Neural cell (in vitro differentiated cells): Measurements from ENCODE around the gene SRPK1.

Source experiments
- EP300 ChIP-seq: fragments of 450-650 bp; conservative IDR thresholded peaks from 2 replicates; pipeline ENCODE4 v1.6.1; 2014; ENCODE audit warnings: antibody characterized with exemption, mild to moderate bottlenecking, moderate library complexity; ENCODE audit not compliant: poor library complexity, severe bottlenecking
- EZH2 ChIP-seq: fragments of 200-600, 300-800 bp; shearing (Covaris generic), sonication (generic); IDR thresholded peaks from 2 replicates; pipeline ENCODE4 v1.6.1; 2014; ENCODE audit warnings: antibody characterized with exemption, low read length, borderline replicate concordance, mild to moderate bottlenecking; ENCODE audit not compliant: insufficient read depth, poor library complexity, severe bottlenecking
- MXI1 ChIP-seq: fragments of 450-650 bp; conservative IDR thresholded peaks from 2 replicates; pipeline ENCODE4 v1.6.1; 2014; ENCODE audit warnings: antibody characterized with exemption, mild to moderate bottlenecking; ENCODE audit not compliant: poor library complexity, severe bottlenecking
- POLR2AphosphoS5 ChIP-seq: IDR thresholded peaks from 2 replicates; pipeline ENCODE4 v1.6.1; 2012
- RAD21 ChIP-seq: fragments of 450-650 bp; conservative IDR thresholded peaks from 2 replicates; pipeline ENCODE4 v1.6.1; 2014; ENCODE audit warnings: antibody characterized with exemption, mild to moderate bottlenecking, moderate library complexity
- SMC3 ChIP-seq: fragments of 450-650 bp; conservative IDR thresholded peaks from 2 replicates; pipeline ENCODE4 v1.6.1; 2014; ENCODE audit warnings: antibody characterized with exemption, mild to moderate bottlenecking, moderate library complexity; ENCODE audit not compliant: poor library complexity
- TAF1 ChIP-seq: IDR thresholded peaks from 2 replicates; pipeline ENCODE4 v1.6.1; 2012; ENCODE audit warnings: low read depth
- TF ChIP-seq, protein P1 (sequence below): fragments of 450-650 bp; IDR thresholded peaks from 2 replicates; pipeline ENCODE4 v1.5.1; 2014; ENCODE audit warnings: antibody characterized with exemption, mild to moderate bottlenecking, moderate library complexity; ENCODE audit not compliant: poor library complexity, severe bottlenecking
- TF ChIP-seq, protein P2 (sequence below): IDR thresholded peaks from 2 replicates; pipeline ENCODE4 v1.6.1; 2012; ENCODE audit warnings: borderline replicate concordance

DNA sequence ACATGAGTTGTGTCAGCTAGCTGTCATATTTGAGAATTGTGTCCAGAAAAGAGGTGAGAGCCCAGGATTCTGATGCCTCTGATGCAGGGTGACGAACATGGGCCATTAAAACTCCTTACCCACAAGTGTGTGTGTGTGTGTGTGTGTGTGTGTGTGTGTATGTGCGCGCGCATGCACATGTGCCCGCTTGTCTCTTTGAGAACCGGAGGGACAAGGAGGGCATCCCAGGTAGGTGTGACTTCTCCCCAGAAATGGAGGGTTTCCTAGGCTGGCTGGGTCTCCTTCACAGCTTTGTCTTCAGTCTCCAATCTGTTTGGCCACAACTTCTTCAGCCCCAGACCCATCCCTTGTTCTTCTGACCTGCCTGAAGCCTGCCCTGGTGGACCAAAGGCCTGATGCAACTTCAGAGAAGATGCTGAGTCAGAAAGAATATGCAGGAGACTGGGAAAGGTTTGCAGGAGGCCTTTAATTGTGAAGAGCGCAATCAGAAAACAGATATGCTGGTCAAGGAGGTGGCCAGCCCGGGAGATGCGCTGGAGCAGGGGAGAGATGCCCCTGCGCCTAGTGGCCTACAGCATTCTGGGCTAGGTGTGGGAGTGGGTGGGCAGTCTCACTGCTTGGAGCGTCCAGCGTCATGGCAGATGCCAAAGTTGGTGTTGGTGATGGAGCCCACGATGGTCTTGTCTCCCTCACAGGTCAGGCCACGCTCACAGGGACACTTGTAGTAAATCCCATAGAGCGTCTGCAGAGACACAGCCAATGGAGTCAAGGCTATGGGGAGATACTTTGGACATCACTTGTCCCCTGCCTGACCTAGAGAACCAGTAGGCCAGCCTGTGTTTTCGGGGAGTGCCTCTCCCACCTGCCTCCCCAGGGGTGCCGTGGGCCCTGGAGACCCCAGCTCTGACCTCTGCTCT, 126.1 kb downstream of the SRPK1 start:
- TF ChIP-seq EZH2 (no peak), RAD21 (no peak), POLR2AphosphoS5 (no peak), EP300 (no peak), TAF1 (no peak), SMC3 (no peak), MXI1 (no peak)
- TF ChIP-seq, protein P1, sequence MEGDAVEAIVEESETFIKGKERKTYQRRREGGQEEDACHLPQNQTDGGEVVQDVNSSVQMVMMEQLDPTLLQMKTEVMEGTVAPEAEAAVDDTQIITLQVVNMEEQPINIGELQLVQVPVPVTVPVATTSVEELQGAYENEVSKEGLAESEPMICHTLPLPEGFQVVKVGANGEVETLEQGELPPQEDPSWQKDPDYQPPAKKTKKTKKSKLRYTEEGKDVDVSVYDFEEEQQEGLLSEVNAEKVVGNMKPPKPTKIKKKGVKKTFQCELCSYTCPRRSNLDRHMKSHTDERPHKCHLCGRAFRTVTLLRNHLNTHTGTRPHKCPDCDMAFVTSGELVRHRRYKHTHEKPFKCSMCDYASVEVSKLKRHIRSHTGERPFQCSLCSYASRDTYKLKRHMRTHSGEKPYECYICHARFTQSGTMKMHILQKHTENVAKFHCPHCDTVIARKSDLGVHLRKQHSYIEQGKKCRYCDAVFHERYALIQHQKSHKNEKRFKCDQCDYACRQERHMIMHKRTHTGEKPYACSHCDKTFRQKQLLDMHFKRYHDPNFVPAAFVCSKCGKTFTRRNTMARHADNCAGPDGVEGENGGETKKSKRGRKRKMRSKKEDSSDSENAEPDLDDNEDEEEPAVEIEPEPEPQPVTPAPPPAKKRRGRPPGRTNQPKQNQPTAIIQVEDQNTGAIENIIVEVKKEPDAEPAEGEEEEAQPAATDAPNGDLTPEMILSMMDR = no peak
- TF ChIP-seq, protein P2, sequence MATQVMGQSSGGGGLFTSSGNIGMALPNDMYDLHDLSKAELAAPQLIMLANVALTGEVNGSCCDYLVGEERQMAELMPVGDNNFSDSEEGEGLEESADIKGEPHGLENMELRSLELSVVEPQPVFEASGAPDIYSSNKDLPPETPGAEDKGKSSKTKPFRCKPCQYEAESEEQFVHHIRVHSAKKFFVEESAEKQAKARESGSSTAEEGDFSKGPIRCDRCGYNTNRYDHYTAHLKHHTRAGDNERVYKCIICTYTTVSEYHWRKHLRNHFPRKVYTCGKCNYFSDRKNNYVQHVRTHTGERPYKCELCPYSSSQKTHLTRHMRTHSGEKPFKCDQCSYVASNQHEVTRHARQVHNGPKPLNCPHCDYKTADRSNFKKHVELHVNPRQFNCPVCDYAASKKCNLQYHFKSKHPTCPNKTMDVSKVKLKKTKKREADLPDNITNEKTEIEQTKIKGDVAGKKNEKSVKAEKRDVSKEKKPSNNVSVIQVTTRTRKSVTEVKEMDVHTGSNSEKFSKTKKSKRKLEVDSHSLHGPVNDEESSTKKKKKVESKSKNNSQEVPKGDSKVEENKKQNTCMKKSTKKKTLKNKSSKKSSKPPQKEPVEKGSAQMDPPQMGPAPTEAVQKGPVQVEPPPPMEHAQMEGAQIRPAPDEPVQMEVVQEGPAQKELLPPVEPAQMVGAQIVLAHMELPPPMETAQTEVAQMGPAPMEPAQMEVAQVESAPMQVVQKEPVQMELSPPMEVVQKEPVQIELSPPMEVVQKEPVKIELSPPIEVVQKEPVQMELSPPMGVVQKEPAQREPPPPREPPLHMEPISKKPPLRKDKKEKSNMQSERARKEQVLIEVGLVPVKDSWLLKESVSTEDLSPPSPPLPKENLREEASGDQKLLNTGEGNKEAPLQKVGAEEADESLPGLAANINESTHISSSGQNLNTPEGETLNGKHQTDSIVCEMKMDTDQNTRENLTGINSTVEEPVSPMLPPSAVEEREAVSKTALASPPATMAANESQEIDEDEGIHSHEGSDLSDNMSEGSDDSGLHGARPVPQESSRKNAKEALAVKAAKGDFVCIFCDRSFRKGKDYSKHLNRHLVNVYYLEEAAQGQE = no peak
